Upper lobe of right lung (tissue), 1 donor: ENCODE results near the gene CECR2. TPM values are rescaled to one million over a fixed set of nuclear protein-coding genes. Genes with fewer than 3 reads are reported as not detected.

Experiments used
- ATAC-seq: fragments of 200-7000 bp; cut with Tn5 transposase; one replicate; pipeline ENCODE4 v1.9.1; 2020; ENCODE audit warnings: mild to moderate bottlenecking, moderate library complexity
- DNase-seq: peaks from one replicate; pipeline ENCODE4 v3.0.0-alpha.2; 2020
- H3K27ac ChIP-seq: fragments of 200-600 bp; one replicate; pipeline ENCODE4 v1.8.0; 2022
- H3K27me3 ChIP-seq: fragments of 200-600 bp; one replicate; pipeline ENCODE4 v1.8.0; 2022; ENCODE audit warnings: mild to moderate bottlenecking
- H3K36me3 ChIP-seq: fragments of 200-600 bp; one replicate; pipeline ENCODE4 v1.8.0; 2022
- H3K4me1 ChIP-seq: fragments of 200-600 bp; one replicate; pipeline ENCODE4 v1.8.0; 2022
- H3K4me3 ChIP-seq: fragments of 200-600 bp; one replicate; pipeline ENCODE4 v1.8.0; 2022; ENCODE audit warnings: mild to moderate bottlenecking
- H3K9me3 ChIP-seq: fragments of 200-600 bp; one replicate; pipeline ENCODE4 v1.8.0; 2022
- CTCF ChIP-seq: fragments of 200-600 bp; IDR thresholded peaks from one replicate; pipeline ENCODE4 v1.8.0; 2022; ENCODE audit warnings: antibody characterized with exemption
- intact Hi-C: fragments of 100-400 bp; cut with DNase I; formaldehyde crosslinking; loops from one replicate; pipeline ENCODE4 v1.11.0; 2022
- total RNA-seq: library from RNA; stranded (reverse); fragmentation: NEBNext Ultra II Directional; extraction: Animal tissue kit (Norgen Biotek cat#: 25700); gene quantifications from one replicate; pipeline ENCODE4 v1.2.1, GENCODE V29; 2021
- donor health status: DM: no; HTN: yes; CAD: no; lungs with severe emphysema.

The CECR2 gene
- total RNA-seq, 1 donor from 2014 or later, result 7.2 TPM

GRCh38 chr22:17592201-17592600 lies 222.9 kb downstream of the CECR2 start:
- Histone ChIP-seq H3K36me3 (peaks cover 72% of the 10 kb centered on the region), H3K4me1 (no peaks in the 10 kb centered on the region), H3K4me3 (no peak overlapping the region), H3K9me3 (no peaks in the 10 kb centered on the region), H3K27ac (no peak overlapping the region), H3K27me3 (no peaks in the 10 kb centered on the region)
- intact Hi-C loops, result no loop called here
- TF ChIP-seq CTCF, result no peak
- ATAC-seq (no peak), DNase-seq (peak; percentile 23)

- no peak for TF ChIP-seq CTCF
- no peaks in the 10 kb centered on the region for H3K4me1 ChIP-seq
- ATAC-seq (no peak), DNase-seq (peak; percentile 40)
- intact Hi-C loops, result no loop called here
- no peak overlapping the region for H3K4me3 ChIP-seq
- no peaks in the 10 kb centered on the region for H3K27me3 ChIP-seq
- no peaks in the 10 kb centered on the region for H3K9me3 ChIP-seq
- peaks cover 100% of the 10 kb centered on the region for H3K36me3 ChIP-seq
- H3K27ac ChIP-seq, result no peak overlapping the region
Observed at GRCh38 chr22:17596226-17596625, 227.0 kb downstream of the CECR2 start.

- TF ChIP-seq CTCF, result no peak
- Histone ChIP-seq H3K27ac (no peak overlapping the region), H3K27me3 (no peaks in the 10 kb centered on the region), H3K4me3 (no peak overlapping the region), H3K4me1 (no peaks in the 10 kb centered on the region), H3K9me3 (no peaks in the 10 kb centered on the region), H3K36me3 (peaks cover 92% of the 10 kb centered on the region)
- ATAC-seq (no peak), DNase-seq (no peak)
- intact Hi-C loops, result no loop called here
Observed at GRCh38 chr22:17597217-17597616, 228.0 kb downstream of the CECR2 start.

GRCh38 chr22:17598318-17598717 lies 229.1 kb downstream of the CECR2 start:
- Histone ChIP-seq H3K27me3 (no peaks in the 10 kb centered on the region), H3K9me3 (no peaks in the 10 kb centered on the region), H3K27ac (no peak overlapping the region), H3K4me1 (no peaks in the 10 kb centered on the region), H3K4me3 (no peak overlapping the region), H3K36me3 (peaks cover 84% of the 10 kb centered on the region)
- TF ChIP-seq CTCF, result no peak
- no peak for DNase-seq
- ATAC-seq, result no peak
- intact Hi-C loops, result no loop called here

GRCh38 chr22:17601031-17601430 lies 231.8 kb downstream of the CECR2 start:
- Histone ChIP-seq H3K4me1 (no peaks in the 10 kb centered on the region), H3K4me3 (no peak overlapping the region), H3K27ac (no peak overlapping the region), H3K27me3 (no peaks in the 10 kb centered on the region), H3K9me3 (no peaks in the 10 kb centered on the region), H3K36me3 (peaks cover 76% of the 10 kb centered on the region)
- intact Hi-C loops, result no loop called here
- TF ChIP-seq CTCF, result no peak
- DNase-seq (no peak), ATAC-seq (no peak)

- no peak for ATAC-seq
- Histone ChIP-seq H3K27me3 (no peaks in the 10 kb centered on the region), H3K4me3 (no peak overlapping the region), H3K27ac (no peak overlapping the region), H3K4me1 (no peaks in the 10 kb centered on the region), H3K9me3 (no peaks in the 10 kb centered on the region), H3K36me3 (peaks cover 74% of the 10 kb centered on the region)
- no peak for TF ChIP-seq CTCF
- intact Hi-C loops, result no loop called here
- no peak for DNase-seq
Observed at GRCh38 chr22:17603668-17604067, 234.4 kb downstream of the CECR2 start.
